ENCODE data around the gene LTF.

DNA sequence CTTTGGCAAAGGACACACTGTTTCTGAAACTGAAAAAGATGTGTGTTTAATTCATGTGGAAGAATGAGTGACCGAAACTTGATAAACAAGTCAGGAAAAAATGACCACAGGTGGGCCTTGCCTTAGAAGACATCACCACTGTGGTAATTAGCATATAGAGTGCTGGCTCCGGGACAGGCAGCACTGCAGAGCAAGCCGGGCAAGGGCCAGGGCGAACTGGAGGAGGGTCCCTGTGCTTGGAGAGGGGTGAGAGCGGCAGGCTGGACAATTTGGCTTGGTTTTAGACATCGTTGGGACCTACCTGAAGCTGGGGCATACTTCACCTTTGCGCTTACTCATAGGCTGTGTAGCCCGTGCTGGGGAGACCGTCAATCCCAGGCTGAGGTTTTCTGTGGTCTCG lies 41.2 kb upstream of the LTF start:
- TF ChIP-seq, protein P1, sequence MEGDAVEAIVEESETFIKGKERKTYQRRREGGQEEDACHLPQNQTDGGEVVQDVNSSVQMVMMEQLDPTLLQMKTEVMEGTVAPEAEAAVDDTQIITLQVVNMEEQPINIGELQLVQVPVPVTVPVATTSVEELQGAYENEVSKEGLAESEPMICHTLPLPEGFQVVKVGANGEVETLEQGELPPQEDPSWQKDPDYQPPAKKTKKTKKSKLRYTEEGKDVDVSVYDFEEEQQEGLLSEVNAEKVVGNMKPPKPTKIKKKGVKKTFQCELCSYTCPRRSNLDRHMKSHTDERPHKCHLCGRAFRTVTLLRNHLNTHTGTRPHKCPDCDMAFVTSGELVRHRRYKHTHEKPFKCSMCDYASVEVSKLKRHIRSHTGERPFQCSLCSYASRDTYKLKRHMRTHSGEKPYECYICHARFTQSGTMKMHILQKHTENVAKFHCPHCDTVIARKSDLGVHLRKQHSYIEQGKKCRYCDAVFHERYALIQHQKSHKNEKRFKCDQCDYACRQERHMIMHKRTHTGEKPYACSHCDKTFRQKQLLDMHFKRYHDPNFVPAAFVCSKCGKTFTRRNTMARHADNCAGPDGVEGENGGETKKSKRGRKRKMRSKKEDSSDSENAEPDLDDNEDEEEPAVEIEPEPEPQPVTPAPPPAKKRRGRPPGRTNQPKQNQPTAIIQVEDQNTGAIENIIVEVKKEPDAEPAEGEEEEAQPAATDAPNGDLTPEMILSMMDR (conservative IDR thresholded peaks at IDR 0.05; ENCODE audit: low read length) = no peak
- no peak for TF ChIP-seq EZH2phosphoT487 (IDR thresholded peaks at IDR 0.05; ENCODE audit: borderline replicate concordance, low read depth, low read length)
